ENCODE measurements around the gene NMT1.

- TF ChIP-seq CTCF (conservative IDR thresholded peaks at IDR 0.05) (no peak), EZH2 (IDR thresholded peaks at IDR 0.05; ENCODE audit: low read depth) (no peak)
These were observed 83.3 kb downstream of the NMT1 start for GRCh38 chr17:45144199-45145034.
